DMS53 (cell line): ENCODE measurements around the gene TRAPPC12.
"Not testable (repeated sequence)": the region's sequence is repeated elsewhere in the genome, so short reads cannot be mapped to it uniquely, and the experiment has no call there.

Source experiments
- DNase-seq: peaks from one replicate; lab custom pipeline; 2025; lab: John Stamatoyannopoulos, UW

Gene TRAPPC12

GRCh38 chr2:3486047-3487027 lies 106.8 kb downstream of the TRAPPC12 start:
- DNase-seq = no peak

GRCh38 chr2:3487028-3487425 lies 107.5 kb downstream of the TRAPPC12 start:
- no peak for DNase-seq

GRCh38 chr2:3487432-3487831 lies 107.9 kb downstream of the TRAPPC12 start:
- no peak for DNase-seq

GRCh38 chr2:3488061-3488531 lies 108.6 kb downstream of the TRAPPC12 start:
- DNase-seq = no peak

- no peak for DNase-seq
These were observed 109.6 kb downstream of the TRAPPC12 start for GRCh38 chr2:3488855-3489763.

GRCh38 chr2:3489764-3490115 lies 110.2 kb downstream of the TRAPPC12 start:
- DNase-seq = no peak

- DNase-seq = no peak
These were observed 111.0 kb downstream of the TRAPPC12 start for GRCh38 chr2:3490191-3491170.

GRCh38 chr2:3491306-3491705 lies 111.8 kb downstream of the TRAPPC12 start:
- DNase-seq = no peak

- no peak for DNase-seq
These were observed 112.4 kb downstream of the TRAPPC12 start for GRCh38 chr2:3491716-3492474.

- not testable (repeated sequence) for DNase-seq
These were observed 112.9 kb downstream of the TRAPPC12 start for GRCh38 chr2:3492475-3492787.

- no peak for DNase-seq
These were observed 113.6 kb downstream of the TRAPPC12 start for GRCh38 chr2:3492951-3493614.

GRCh38 chr2:3493615-3494007 lies 114.1 kb downstream of the TRAPPC12 start:
- DNase-seq = no peak

- no peak for DNase-seq
These were observed 115.6 kb downstream of the TRAPPC12 start for GRCh38 chr2:3494984-3495666.

GRCh38 chr2:3496708-3497080 lies 117.2 kb downstream of the TRAPPC12 start:
- not testable (repeated sequence) for DNase-seq

- DNase-seq = no peak
These were observed 119.4 kb downstream of the TRAPPC12 start for GRCh38 chr2:3498783-3499394.

GRCh38 chr2:3500326-3500899 lies 120.9 kb downstream of the TRAPPC12 start:
- DNase-seq = no peak

- DNase-seq = no peak
These were observed 123.6 kb downstream of the TRAPPC12 start for GRCh38 chr2:3503046-3503445.

GRCh38 chr2:3503483-3503882 lies 124.0 kb downstream of the TRAPPC12 start:
- no peak for DNase-seq

GRCh38 chr2:3504741-3505140 lies 125.2 kb downstream of the TRAPPC12 start:
- DNase-seq = peak; percentile 96
